Gastrocnemius medialis (tissue), 4 donors: Measurements from ENCODE around the gene GAS7.
"Not testable (repeated sequence)": the region's sequence is repeated elsewhere in the genome, so short reads cannot be mapped to it uniquely, and the experiment has no call there.

ENCODE experiments used
- CTCF ChIP-seq, 5 experiments: fragments of 450-650 bp in 3 of 5; fragments of 200-600 bp in 2 of 5; sonication (generic) in 2 of 5; IDR thresholded peaks in 4 of 5; conservative IDR thresholded peaks in 1 of 5; 1 replicate in 4 of 5; 2 replicates in 1 of 5; pipeline ENCODE4 v1.5.1; 2016 to 2019; ENCODE audit warnings: antibody characterized with exemption in 5 of 5, mild to moderate bottlenecking in 3 of 5, moderate library complexity in 3 of 5
- POLR2A ChIP-seq, 2 donors: fragments of 450-650 bp; IDR thresholded peaks; one replicate each; pipeline ENCODE4 v1.6.1; 2017; ENCODE audit warnings: antibody characterized with exemption in 2 of 2, mild to moderate bottlenecking in 2 of 2, moderate library complexity in 2 of 2

GRCh38 chr17:9921216-9921615, 277.2 kb downstream of the GAS7 start:
- not testable (repeated sequence) for TF ChIP-seq POLR2A (IDR thresholded peaks at IDR 0.05); CTCF (IDR thresholded peaks at IDR 0.05 in 4 of 5, conservative IDR thresholded peaks at IDR 0.05 in 1 of 5)
